Sigmoid colon (tissue), 7 donors: ENCODE results near the gene CNEP1R1. TPM values are rescaled to one million over a fixed set of nuclear protein-coding genes. Genes with fewer than 3 reads are reported as not detected.

ENCODE experiments used
- DNase-seq: peaks from one replicate; pipeline ENCODE4 v3.0.0-alpha.2; 2019
- H3K27ac ChIP-seq, 4 donors: fragments of 200-600 bp; sonication (generic); one replicate each; pipeline ENCODE4 v1.5.1; 2016 to 2019; ENCODE audit warnings: mild to moderate bottlenecking in 1 of 4
- H3K27me3 ChIP-seq, 3 donors: fragments of 200-600 bp; sonication (generic); one replicate each; pipeline ENCODE4 v1.5.1; 2019; ENCODE audit warnings: mild to moderate bottlenecking in 1 of 3
- H3K36me3 ChIP-seq, 4 donors: fragments of 200-600 bp; sonication (generic); one replicate each; pipeline ENCODE4 v1.5.1; 2016 to 2019
- H3K4me1 ChIP-seq, 4 donors: fragments of 200-600 bp; sonication (generic); one replicate each; pipeline ENCODE4 v1.5.1; 2017 to 2019
- H3K4me3 ChIP-seq, 4 donors: fragments of 200-600 bp; sonication (generic); one replicate each; pipeline ENCODE4 v1.5.1; 2017 to 2019; ENCODE audit warnings: mild to moderate bottlenecking in 2 of 4, moderate library complexity in 1 of 4
- H3K9me3 ChIP-seq, 4 donors: fragments of 200-600 bp in 3 of 4; sonication (generic) in 3 of 4; one replicate each; pipeline versions ENCODE4 v1.5.1 to v1.6.1; 2013 to 2019
- CTCF ChIP-seq, 4 experiments: fragments of 450-650 bp in 3 of 4; fragments of 200-600 bp in 1 of 4; IDR thresholded peaks; one replicate each; pipeline ENCODE4 v1.5.1; 2016 to 2019; ENCODE audit warnings: antibody characterized with exemption in 4 of 4, mild to moderate bottlenecking in 3 of 4, moderate library complexity in 2 of 4
- EP300 ChIP-seq, 4 donors: sonication (generic); formaldehyde crosslinking; IDR thresholded peaks; one replicate each; pipeline ENCODE4 v1.6.1; 2017; ENCODE audit warnings: antibody characterized with exemption in 4 of 4
- POLR2A ChIP-seq, 2 donors: fragments of 450-650 bp; IDR thresholded peaks; one replicate each; pipeline ENCODE4 v1.6.1; 2016; ENCODE audit warnings: antibody characterized with exemption in 2 of 2, mild to moderate bottlenecking in 2 of 2, moderate library complexity in 2 of 2
- POLR2AphosphoS5 ChIP-seq, 4 donors: sonication (generic); formaldehyde crosslinking; IDR thresholded peaks; one replicate each; pipeline ENCODE4 v1.6.1; 2017; ENCODE audit warnings: antibody characterized with exemption in 4 of 4
- WGBS, 2 donors: extraction: QIAGEN DNeasy Blood & Tissue Kit; methylation state at CpG; one replicate each; pipeline ENCODE4 v1.1.7; 2013; 5-methylcytosine and 5-hydroxymethylcytosine counted together
- intact Hi-C: fragments of 100-400 bp; cut with DNase I; formaldehyde crosslinking; loops from one replicate; pipeline ENCODE4 v1.15.1; 2023
- polyA plus RNA-seq, 3 donors: library from polyadenylated mRNA; stranded (reverse); fragments of 200-250 nt; gene quantifications; one replicate each; pipeline ENCODE4 v1.2.3, GENCODE V29; 2013
- total RNA-seq, 4 donors: library from RNA; depleted of rRNA; stranded (reverse); fragments of >200 nt; gene quantifications; one replicate each; pipeline ENCODE4 v1.1.0, GENCODE V29; 2016
- donor health status: healthy with polysubstance abuse.
- donor health status: Bipolar disorder and iron deficiency.
- donor health status: healthy.

Gene CNEP1R1
- total and polyA plus RNA-seq, 7 donors, result 6.5 to 18.9 (median 10.9) TPM

- no peaks in the 10 kb centered on the region for H3K9me3 ChIP-seq
- no peak for DNase-seq
- H3K27ac ChIP-seq, result no peak overlapping the region
- 24 to 63% methylated on average over 3 of the region's 3 CpGs for WGBS, 2 donors
- intact Hi-C loops, result no loop called here
- H3K4me1 ChIP-seq, result no peaks in the 10 kb centered on the region
- H3K4me3 ChIP-seq, result no peak overlapping the region
- no peak for TF ChIP-seq POLR2A (IDR thresholded peaks at IDR 0.05)
- TF ChIP-seq EP300 (IDR thresholded peaks at IDR 0.05), result no peak
- TF ChIP-seq CTCF (IDR thresholded peaks at IDR 0.05), result no peak
- no peak for TF ChIP-seq POLR2AphosphoS5 (IDR thresholded peaks at IDR 0.05)
- no peaks in the 10 kb centered on the region for H3K27me3 ChIP-seq
- peaks cover 0 to 63% (median 12%) of the 10 kb centered on the region in 4 donors for H3K36me3 ChIP-seq
Measured at GRCh38 chr16:50035468-50035992, 10.5 kb downstream of the CNEP1R1 start.

GRCh38 chr16:50036426-50036825 lies 11.4 kb downstream of the CNEP1R1 start:
- no peaks in the 10 kb centered on the region for H3K4me1 ChIP-seq
- WGBS, 2 donors, result 29 to 76% methylated on average over 3 of the region's 3 CpGs
- no peak for DNase-seq
- peaks cover 0 to 54% (median 12%) of the 10 kb centered on the region in 4 donors for H3K36me3 ChIP-seq
- TF ChIP-seq POLR2A (IDR thresholded peaks at IDR 0.05) (no peak), CTCF (IDR thresholded peaks at IDR 0.05) (no peak), EP300 (IDR thresholded peaks at IDR 0.05) (no peak), POLR2AphosphoS5 (IDR thresholded peaks at IDR 0.05) (no peak)
- H3K27me3 ChIP-seq, result no peaks in the 10 kb centered on the region
- no peak overlapping the region for H3K4me3 ChIP-seq
- intact Hi-C loops, result no loop called here
- no peak overlapping the region for H3K27ac ChIP-seq
- H3K9me3 ChIP-seq, result no peaks in the 10 kb centered on the region

GRCh38 chr16:50037662-50038220 lies 12.7 kb downstream of the CNEP1R1 start:
- intact Hi-C loops, result no loop called here
- 23 to 43% methylated on average over 2 of the region's 2 CpGs for WGBS, 2 donors
- Histone ChIP-seq H3K27ac (peak overlapping the region in 3 of 4 donors; percentile 7 to 51 (median 47)), H3K27me3 (no peaks in the 10 kb centered on the region), H3K36me3 (peaks cover 0 to 41% (median 12%) of the 10 kb centered on the region in 4 donors), H3K4me1 (no peaks in the 10 kb centered on the region), H3K9me3 (no peaks in the 10 kb centered on the region), H3K4me3 (no peak overlapping the region)
- no peak for TF ChIP-seq CTCF (IDR thresholded peaks at IDR 0.05)
- no peak for DNase-seq

GRCh38 chr16:50038286-50038685 lies 13.3 kb downstream of the CNEP1R1 start:
- DNase-seq, result no peak
- H3K4me3 ChIP-seq, result no peak overlapping the region

More at GRCh38 chr16:50038286-50038685, 13.3 kb downstream of the CNEP1R1 start:
- 61 to 67% methylated on average over 4 of the region's 4 CpGs for WGBS, 2 donors
- Histone ChIP-seq H3K27ac (peak overlapping the region in 3 of 4 donors; percentile 7 to 49 (median 47)), H3K4me1 (no peaks in the 10 kb centered on the region), H3K9me3 (no peaks in the 10 kb centered on the region), H3K27me3 (no peaks in the 10 kb centered on the region), H3K36me3 (peaks cover 0 to 35% (median 12%) of the 10 kb centered on the region in 4 donors)
- TF ChIP-seq CTCF (IDR thresholded peaks at IDR 0.05), result no peak
- TF ChIP-seq POLR2AphosphoS5 (IDR thresholded peaks at IDR 0.05), result no peak
- TF ChIP-seq EP300 (IDR thresholded peaks at IDR 0.05), result no peak
- no peak for TF ChIP-seq POLR2A (IDR thresholded peaks at IDR 0.05)
- intact Hi-C loops, result no loop called here
